Retinal pigment epithelial cell (primary cell): ENCODE data around the gene ZNRF1.

ENCODE experiments used
- DNase-seq: peaks from one replicate; pipeline ENCODE4 v3.0.0-alpha.2; 2010; ENCODE audit warnings: low read depth
- H3K4me3 ChIP-seq: 2 replicates; pipeline ENCODE4 v1.5.1; 2011; ENCODE audit warnings: mild to moderate bottlenecking, low read length, control low read depth, moderate library complexity
- CTCF ChIP-seq: conservative IDR thresholded peaks from 2 replicates; pipeline ENCODE4 v1.5.1; 2011; ENCODE audit warnings: low read depth, low read length, control low read depth, inconsistent platforms

Gene ZNRF1

DNA sequence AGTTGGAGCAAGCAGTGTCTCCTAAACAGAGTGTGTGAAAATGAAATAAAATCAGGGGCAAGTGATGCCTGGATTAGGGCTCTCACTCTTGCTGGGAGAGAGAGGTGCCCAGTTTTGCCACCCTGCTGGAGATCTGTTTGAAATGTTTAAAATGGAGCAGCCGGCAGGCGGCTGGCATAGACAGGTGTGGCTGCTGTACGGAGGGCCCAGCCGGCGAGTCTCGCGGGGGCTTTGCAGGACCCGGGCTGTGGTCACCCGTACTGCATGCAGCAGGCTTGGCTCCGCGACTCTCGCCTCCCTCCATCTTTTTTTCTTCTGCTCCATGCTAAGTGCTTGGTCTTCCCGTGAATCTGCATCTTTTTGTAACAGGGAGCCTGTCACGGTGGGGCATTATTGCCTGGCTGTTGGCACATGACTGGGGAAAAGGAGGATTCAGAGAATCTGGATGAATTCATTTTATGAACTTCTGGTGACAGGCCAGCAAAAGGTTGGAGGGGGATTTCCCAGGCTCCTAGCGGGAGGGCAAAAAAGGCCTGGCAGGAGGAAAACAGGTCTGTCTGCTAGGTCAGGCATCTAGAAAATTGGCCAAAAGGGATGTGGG lies 1.8 kb downstream of the ZNRF1 start:
- H3K4me3 ChIP-seq = peak overlapping the region; percentile 75
- TF ChIP-seq CTCF = peak; percentile 14
- DNase-seq = no peak

DNA sequence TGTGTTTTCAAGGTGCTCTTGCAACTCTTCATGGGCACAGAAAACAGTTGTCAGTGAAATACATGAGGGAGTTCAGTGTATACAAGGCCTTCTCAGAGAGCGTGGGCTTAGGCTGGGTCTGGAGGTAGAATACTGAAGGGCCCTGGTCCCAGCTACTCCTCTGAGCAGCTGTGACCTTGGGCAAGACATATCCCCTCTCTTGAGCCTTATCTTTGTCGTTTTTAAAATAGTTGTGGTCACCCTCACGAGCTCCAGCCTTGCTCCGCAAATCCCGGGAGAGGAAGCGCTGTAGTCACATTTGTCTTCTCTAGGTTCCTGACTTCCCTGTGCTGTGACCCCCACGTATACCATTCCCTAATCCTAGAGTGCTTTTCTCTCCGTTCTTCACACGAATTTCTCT lies 3.6 kb downstream of the ZNRF1 start:
- no peak overlapping the region for H3K4me3 ChIP-seq
- no peak for DNase-seq
- no peak for TF ChIP-seq CTCF

DNA sequence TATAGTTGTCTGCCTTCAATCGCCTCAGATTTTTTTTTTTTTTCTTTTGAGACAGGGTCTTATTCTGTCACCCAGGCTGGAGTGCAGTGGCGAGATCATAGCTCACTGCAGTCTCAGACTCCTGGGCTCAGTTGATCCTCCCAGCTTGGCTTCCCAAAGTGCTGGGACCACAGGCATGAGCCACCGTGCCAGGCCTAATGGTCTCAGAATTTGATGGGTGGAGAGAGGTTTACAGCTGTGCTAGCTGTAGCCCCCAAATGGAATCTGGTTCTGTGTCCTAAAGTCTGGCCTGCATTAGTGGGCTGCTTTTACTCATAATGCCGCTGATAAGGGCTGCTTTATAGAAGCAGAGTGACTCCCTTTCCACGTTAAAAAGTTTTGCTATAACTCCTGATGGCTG lies 5.1 kb downstream of the ZNRF1 start:
- no peak for DNase-seq
- TF ChIP-seq CTCF = no peak

DNA sequence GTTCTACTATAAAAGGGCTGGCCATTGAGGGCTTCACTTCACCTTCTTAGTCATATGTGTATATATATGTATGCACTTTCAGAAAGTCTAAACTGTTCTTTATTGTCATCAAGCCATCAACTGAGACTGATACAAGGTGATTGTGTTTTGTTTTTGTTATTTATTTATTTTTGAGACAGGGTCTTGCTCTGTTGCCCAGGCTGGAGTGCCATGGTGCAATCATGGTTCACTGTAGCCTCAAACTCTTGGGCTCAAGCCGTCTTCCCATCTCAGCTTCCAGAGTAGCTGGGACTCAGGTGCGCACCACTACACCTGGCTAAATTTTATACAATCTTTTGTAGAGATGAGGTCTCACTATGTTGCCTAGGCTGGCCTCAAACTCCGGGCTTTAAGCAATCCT lies 5.6 kb downstream of the ZNRF1 start:
- H3K4me3 ChIP-seq = no peak overlapping the region
- no peak for TF ChIP-seq CTCF
- no peak for DNase-seq

More for the DNA sequence above, 5.1 kb downstream of the ZNRF1 start:
- no peak overlapping the region for H3K4me3 ChIP-seq

- no peak overlapping the region for H3K4me3 ChIP-seq
- DNase-seq = no peak
- TF ChIP-seq CTCF = no peak
Observed at GRCh38 chr16:75005697-75006096, 6.9 kb downstream of the ZNRF1 start.

- no peak for TF ChIP-seq CTCF
- DNase-seq = no peak
- H3K4me3 ChIP-seq = no peak overlapping the region
Observed at GRCh38 chr16:75007443-75007842, 8.6 kb downstream of the ZNRF1 start.

DNA sequence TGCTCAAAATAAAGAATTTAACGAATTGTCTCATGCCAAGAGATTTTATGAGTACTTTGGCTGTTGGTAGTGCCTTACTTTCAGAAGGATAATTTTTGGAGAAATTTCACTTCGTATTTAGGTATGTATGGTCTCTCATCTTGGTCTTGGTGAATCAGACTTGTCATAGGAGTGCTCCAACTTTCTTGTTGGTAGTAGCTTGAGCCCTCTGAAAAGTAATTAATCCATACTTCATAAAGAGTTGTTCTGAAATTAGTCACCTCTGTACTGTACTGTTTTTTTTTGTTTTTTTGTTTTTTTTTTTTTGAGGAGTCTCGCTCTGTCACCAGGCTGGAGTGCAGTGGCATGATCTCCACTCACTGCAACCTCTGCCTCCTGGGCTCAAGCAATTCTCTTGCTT lies 11.6 kb downstream of the ZNRF1 start:
- H3K4me3 ChIP-seq = no peak overlapping the region
- no peak for TF ChIP-seq CTCF
- no peak for DNase-seq
